ENCODE data around the gene HIP1.

- no peak for TF ChIP-seq CTCF (IDR thresholded peaks at IDR 0.05)
- TF ChIP-seq POLR2A (IDR thresholded peaks at IDR 0.05) = no peak
These were observed 19.1 kb downstream of the HIP1 start for GRCh38 chr7:75719626-75720025.

Data from esophagus squamous epithelium (tissue), 4 donors.